Kidney tubule cell (primary cell): Measurements from ENCODE around the gene IRF5.
"Not testable (repeated sequence)": the region's sequence is repeated elsewhere in the genome, so short reads cannot be mapped to it uniquely, and the experiment has no call there.

ENCODE experiments used
- DNase-seq: peaks from one replicate; pipeline ENCODE4 v3.0.0-alpha.2; 2018; ENCODE audit warnings: low spot score

Gene IRF5

DNA sequence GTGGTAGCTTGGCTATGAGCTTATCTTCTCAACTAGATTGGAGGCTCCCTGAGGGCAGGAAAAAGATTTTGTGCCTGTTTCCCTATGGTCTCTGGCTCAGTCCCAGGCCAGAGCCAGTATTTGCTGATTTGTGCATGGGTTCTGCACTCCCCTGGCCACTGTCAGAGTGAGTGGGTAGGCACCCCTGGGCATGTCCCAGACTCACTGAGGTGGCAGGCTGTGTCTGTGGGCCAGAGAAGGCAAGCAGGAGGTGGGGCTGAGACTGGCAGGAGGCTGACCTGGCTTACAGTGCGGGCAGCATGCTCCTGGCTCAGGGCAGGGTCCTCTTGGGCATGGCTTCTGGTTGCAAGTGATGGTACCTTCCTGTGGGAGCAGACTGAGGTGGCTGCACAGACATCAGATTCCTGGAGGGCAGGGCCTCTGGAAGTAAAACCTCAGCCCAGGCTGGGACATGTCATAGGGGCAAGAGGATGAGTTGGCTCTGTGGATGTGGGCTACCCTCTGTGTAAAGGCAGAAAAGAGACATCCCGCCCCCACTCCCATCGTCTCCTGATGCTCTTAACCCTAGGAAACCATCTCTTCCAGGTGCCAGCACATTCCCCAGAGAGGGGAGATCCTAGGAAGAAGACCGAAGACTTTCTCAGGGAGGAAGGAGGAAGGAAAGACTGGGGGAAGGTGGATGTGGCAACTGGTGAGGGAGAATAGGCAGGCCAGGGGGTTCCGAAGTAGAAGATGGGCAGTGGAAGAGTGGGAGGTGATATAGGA is 31.5 kb upstream of the IRF5 start:
- DNase-seq: no peak

DNA sequence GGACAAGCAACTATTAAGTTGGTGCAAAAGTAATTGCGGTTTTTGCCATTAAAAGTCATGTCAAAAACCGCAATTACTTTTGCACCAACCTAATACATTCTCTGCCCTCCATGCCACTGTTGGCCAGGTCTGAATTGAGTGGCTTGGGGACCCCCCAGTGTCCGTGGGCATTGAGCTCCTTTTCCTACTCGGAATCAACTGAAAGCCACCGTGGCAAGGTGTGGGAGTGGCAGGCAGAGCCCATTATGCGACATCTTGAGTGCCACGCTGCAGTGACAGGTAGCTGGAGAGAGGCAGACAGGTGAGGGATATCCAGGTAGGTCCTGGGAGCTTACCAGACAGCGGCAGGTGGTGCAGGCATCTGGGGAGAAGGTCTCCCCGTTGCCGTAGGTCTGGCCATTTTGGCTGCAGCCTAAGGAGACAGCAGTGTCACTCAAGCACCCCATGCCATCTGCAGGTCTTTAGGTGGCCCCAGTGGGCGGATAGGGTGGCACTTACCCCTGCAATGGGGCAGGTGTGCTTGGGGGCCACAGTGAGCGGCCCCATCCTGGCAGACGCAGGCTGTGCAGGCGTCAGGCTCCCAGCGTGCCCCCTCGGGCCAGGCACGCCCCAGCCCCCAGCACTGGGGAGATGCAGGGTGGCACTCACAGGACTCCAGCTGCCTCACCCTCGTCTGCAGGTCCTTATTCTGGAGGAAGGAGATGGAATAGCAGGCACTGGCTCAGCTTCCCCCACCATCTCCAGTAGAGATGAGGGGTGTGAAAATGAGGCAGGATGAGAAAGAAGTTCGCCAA is 30.8 kb upstream of the IRF5 start:
- DNase-seq: no peak

DNA sequence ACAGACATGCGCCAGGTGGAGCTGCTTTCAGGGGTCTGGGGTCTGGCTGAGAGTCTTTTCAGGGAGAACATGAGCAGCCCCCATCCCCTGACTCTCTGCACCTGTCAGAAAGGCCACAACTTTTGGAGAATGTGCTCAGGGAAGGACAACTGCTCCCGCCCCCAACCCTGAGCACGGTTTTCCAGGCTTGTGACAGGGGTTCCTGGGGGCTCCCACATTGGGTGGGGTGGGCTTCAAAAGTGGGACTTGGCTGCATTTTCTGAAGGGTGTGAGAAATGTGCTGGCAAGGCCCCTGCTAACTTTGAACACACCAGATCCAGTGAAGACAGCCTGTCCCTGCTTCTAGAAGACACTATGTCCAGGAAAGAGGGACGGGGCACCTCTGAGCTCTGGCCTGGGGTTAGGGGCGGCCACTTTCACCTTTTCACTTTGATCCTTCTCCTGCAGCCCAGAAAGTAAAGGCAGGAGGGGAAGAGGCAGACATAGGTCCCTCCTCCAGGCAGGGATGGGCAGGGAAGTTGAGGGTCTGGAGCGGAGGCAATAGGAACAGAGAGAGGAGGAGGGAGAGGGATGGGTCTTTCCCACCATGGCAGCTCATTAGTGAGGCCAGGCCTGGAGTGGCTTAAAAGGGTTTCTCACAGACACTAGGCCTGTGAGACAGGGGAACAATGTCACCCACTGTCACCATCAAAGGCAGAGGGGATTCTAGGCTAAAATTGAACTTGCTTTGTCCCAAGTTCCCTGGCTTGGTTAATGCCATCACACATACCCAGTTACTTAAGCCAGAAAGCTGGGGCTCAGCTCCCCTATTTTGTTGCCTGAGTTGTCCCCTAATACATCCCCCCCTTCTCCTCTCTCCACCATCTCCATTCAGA is 28.7 kb upstream of the IRF5 start:
- no peak for DNase-seq

DNA sequence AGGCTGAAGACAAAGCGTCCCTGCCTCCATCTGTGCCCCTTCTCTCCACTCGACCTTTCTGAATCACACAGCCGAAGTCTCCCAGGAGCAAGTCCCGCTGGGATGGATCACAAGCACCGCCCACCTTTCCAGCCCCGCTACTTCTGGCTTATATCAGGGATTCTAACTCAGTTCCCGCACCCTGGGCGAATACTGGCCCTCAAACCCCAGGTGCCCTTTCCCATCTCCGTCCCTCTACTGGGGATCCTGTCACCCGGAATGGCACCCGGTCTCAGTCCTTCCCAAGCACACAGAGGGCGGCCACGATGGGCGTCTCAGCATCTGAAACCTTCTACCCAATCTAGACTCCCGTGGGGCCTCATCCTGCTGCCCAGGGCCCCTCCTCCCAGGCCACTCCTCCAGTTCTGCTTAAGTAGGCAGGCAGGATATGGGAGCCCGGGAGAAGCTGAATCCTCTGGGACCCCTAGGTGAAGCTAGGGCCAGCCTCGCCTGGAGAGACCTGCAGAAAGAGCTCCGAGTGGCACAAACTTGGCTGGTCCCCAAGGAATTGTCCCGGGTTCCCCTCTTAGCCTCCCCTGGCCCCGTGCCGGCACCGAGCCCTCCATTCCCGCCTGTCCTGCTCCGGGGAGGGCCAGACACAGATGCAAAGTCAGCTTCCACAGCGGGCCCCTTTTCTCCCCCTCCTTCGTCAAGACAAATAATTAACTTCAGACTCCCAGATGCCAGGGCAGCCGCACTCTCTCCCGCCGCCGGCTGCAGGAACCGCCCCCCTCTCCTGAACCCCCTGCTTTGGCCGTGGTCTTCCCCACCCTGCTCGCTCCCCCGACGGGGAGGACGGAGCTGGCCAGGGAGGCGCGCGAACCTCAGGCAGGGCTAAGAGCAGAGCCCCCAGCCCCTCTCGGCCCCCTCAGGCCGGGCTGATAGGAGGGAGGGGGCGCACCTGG is 27.8 kb upstream of the IRF5 start:
- DNase-seq: peak; percentile 87

DNA sequence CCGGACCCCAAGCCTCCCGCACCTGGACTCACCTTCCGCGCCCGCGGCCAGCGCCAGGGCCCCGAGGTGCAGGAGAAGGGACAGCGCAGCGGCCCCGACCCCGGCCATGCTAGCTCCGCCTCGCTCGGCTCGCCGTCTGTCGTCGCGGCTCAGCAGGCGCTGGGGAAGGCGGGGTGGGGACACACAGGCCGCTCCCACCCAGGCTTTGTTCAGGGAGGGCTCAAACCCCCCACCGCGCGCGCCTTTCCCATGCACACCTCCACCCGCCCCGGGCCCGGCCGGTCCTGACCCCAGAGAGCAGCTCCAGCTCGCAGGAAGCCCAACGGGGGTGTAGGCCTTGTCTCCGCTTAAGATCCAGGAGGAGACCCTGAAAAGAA is 27.2 kb upstream of the IRF5 start, which contains the start of gene KCP:
Gene KCP, minus strand, starts transcription at position 141 of the 377 bp plus-strand sequence. Its CDS starts 33 bp downstream, at position 108.
- DNase-seq: peak; percentile 48

DNA sequence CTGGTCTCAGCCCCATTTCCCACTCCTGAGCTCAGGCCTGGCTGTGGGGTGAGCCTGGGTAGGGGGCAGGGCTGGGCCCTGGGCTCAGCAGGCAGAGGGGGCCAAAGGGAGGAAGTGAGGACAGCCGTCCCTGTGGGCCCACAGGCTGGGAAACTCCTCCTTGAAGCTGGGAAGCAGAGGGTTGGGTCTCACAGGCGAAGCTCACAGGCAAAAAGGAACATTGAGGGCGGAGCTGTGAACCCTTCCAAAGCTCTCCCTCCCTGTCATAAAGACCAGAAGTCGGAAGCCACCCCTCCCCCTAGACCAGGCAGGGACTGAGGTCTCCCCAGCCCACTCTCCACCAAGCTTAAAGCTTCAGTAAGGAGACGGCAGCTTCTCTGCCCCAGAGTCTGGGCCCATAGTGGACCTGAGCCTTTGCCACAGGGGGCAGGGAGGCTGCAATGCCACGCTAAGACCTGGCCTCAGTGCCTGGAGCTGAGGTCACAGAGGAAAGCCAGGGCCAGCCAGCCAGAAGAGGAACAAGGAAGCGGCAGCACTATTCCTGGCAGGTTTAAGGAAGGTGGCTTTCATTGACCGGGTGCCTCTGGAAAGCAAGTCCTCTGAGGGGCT is 26.2 kb upstream of the IRF5 start:
- peak; percentile 83 for DNase-seq

DNA sequence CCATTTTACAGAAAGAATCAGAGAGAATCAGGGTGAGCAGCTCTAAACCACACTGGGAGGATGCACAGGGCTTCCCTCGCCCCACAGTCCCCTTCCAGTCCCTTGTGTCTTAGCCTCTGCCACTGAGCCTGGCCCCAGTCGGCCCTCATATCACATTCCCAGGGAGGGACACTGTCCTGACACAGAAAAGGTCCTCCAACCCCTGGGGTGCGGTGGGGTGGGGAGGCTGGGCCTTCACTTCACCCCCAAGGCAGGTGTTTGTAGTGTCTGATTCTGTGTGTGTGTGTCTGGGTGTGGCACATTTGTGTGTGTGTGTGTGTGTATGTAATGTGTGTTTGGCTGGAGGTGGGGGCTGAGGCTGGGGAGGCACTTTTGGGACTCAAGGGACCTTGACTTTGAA is 25.4 kb upstream of the IRF5 start:
- DNase-seq: no peak

DNA sequence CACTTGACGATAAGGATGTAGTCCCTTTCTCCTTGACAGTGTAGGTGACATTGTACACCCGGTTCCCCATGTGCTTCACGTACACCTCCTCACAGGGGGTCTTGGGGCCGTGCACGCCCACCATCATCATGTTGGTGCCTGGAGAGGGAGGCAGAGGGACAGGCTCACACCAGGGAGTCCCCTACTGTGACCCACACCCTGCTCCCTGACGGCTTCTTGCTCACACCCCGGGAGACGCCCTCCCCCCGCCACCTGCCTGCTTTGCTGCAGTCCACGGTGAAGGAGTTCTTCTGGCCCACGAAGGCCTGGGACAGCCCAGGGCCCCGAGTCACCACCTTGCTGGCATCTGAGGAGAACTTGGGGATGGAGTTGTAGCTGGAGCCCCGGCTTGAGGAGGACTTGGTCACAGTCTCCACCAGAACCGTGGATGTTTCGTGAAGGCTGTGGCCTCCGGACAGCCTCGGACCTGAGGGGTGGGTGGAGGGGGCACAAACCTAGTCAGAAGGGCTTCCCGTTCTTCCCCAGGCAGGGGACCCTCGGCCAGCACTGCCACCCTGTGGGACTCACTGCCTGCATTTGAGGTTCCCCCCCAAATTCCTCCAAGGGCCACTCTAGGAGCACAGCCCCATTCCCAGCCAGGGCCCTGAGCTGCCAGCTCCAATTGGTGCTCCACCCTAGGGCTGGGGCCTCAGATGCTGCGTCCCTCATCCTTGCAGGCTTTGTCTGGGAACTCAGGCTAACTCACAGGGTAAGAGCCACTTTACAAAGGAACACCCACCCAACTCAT is 24.8 kb upstream of the IRF5 start:
- DNase-seq: not testable (repeated sequence)

DNA sequence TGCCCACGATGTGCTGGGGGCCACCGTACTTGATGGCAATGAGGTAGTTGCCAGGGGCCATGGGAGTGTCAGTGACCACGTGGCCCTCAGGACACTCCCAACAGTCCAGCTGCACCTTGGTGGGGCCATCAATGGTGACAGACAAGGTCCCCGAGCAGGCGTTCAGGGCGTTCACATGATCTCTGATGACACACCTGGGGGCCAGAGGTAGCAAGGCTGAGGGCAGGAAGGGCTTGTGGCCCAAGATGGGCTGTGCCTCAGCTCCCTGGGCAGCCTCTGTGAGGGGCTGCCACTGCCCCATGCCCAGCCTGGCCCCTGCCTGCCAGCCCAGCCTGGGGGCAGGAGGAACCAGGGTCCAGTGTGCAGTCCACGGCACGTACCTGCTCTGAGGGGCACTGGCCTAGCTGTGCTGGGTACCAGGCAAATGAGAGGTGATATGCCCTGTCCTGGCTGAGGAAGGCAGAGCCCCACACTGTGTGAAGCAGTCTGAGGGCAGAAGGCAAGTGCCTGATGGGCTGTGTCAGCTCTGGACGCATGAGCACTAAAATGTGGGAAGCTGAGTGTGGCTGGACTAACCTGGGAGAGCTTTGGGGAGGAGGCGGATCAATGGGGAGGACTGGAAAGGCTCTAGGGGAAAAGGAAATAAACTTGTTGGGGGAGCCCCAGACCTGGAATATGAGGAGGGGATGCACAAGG is 23.7 kb upstream of the IRF5 start:
- DNase-seq: no peak

DNA sequence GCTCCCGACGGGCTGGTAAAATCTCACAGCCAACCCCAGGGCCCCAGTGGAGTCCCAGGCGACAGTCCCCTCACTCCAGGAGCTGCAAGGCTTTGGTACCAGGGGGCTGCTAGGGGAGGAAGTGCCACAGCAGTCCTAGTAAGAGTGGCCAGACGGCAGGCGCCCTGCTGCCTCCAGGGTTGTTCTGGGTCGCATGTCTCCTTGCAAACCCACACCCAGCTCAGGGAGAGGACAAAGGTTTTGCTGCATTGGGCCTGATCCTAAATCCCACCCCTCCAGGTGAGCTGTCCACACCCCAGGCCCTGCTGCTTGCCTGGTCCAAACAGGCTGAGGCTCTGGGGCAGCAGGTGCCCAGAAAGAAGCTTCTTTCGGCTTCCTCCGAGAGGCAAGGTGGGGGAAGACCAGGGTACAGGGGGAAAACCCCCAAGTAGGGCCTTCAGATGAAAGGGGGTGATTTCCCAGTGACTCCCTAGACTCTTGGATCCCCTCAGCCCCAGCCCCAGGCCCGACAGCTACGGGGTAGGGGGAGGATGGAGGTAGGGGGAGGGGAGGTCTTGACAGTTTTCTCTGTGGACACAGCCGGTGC is 23.1 kb upstream of the IRF5 start:
- DNase-seq: no peak

DNA sequence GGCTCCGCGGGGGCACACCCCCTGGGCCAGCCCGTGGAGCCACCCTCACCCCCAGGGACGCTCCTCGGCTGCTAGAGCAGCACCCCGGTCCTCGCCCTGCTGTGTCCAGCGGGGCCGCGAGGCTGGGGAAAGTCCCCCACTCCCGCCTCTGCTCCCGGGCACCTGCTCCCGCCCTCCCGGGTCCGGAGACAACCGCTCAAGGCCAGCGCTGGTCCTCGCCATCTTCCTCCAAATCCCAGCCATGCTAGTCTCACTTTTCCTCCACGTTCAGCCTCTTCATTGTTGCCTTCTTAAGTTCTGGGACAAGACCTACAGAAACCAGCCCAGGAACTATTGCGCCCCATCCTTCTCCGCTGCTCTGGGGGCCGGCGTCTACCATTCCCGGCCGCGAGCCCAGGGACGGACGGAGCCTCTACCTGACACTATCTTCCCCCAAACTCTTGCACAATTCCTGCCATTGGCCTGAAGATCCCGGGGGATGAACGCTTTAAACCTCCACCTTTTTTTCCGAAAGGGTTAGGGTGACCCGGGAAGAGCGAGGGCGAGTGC is 22.4 kb upstream of the IRF5 start:
- no peak for DNase-seq

DNA sequence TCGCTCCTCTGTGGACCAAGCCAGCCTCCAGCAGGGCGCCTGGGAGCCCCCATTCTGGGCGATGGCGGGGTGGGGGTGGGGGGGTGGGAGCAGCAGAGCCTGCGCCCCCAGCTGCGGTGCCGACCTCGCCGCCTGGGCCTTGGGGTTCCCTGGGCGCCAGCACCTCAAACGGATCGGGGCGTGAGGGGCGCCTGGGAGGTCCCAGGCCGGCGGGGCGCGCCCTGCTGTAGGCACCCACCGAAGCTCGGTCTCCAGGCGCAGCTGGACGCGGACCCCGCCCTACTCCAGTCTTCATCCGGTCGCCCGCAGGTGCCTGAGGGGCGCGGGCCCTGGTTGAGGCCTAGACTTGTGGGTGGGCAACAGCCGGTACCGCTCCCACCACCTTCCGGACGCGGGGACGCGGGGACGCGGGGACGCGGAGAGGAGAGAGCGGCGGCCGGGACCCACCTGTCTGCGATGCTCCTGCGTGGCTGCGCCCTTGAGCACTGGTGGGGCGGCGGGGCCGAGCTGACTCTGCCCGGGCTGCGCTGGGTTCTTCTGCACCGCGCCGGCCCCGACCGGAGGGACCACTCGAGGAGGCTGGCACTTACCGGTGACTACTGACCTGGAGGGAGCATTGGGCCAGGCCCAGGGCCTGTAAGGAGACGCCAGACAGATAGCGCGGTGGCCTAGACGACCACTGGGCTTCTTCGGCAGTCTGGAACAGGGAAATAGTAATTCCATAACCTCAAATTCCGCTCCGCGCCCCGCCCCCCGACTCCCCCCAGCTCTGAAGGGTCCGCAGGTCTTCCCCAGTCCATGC is 21.7 kb upstream of the IRF5 start:
- no peak for DNase-seq

DNA sequence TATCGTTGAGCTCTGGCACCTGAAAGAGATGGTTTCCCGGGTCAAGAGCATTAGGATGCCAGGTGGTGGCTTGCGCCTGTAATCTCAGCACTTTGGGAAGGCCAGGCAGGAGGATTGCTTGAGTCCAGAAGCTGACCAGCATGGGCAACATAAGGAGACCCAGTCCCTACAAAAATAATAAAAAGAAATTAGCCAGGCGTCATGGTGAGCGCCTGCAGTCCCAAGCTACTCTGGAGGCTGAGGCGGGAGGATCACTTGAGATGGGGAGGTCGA is 21.1 kb upstream of the IRF5 start:
- no peak for DNase-seq

DNA sequence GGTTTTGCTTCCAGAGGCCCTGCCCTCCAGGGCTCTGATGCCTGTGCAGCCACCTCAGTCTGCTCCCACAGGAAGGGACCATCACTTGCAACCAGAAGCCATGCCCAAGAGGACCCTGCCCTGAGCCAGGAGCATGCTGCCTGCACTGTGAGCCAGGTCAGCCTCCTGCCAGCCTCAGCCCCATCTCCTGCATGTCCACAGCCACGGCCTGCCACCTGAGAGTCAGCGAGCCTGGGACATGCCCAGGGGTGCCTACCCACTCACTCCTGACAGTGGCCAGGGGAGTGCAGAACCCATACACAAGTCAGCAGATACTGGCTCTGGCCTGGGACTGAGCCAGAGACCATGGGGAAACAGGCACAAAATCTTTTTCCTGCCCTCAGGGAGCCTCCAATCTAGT is 20.6 kb upstream of the IRF5 start:
- DNase-seq: no peak

DNA sequence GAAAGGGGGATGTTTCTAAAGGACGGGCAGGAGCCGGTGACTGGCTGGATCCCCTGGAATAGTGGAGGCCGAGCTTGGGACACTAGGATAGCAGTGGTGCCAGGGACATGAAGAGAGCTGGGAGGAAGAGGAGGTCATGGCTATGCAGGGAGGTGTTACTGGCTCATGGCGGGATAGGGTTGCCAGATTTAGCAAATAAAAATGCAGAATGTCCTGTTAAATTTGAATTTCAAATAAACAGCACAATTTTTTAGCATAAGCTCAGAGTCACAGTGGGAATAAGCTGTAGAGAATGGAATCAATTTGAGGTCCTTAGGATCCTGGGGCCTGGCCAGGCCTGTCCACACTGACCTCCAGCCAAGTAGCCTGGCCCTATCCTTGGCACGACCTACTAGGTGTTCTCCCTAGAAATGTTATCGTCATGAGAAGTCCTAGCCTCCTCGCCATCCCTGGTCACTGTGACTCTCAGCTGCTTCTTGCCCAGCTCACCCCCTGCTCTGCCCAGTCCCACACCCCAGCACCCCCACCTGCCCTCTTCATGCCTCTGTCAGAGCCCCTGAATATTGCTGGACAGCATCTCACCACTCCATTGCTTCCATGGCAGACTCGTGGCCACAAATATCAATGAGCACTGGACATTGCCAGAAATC is 19.6 kb upstream of the IRF5 start:
- no peak for DNase-seq

DNA sequence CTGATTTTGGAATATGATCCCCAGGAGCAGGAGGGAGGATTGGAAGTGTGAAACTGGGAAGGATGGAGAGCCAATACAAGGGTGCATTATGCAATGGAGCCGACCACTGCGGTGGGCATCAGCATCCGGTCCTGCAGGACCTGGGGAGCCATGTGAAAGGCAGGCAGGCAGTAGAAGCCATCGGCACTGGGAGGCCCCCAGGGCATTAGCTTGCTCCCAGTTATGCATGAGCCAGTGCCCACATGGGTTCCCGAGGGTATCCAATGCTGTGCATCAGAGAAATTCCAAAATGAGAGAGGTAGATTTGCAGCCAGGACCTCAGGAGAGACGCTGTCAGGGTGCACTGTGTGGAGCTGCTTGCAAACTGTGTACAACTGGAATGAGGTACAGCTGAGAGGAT is 18.5 kb upstream of the IRF5 start:
- no peak for DNase-seq

DNA sequence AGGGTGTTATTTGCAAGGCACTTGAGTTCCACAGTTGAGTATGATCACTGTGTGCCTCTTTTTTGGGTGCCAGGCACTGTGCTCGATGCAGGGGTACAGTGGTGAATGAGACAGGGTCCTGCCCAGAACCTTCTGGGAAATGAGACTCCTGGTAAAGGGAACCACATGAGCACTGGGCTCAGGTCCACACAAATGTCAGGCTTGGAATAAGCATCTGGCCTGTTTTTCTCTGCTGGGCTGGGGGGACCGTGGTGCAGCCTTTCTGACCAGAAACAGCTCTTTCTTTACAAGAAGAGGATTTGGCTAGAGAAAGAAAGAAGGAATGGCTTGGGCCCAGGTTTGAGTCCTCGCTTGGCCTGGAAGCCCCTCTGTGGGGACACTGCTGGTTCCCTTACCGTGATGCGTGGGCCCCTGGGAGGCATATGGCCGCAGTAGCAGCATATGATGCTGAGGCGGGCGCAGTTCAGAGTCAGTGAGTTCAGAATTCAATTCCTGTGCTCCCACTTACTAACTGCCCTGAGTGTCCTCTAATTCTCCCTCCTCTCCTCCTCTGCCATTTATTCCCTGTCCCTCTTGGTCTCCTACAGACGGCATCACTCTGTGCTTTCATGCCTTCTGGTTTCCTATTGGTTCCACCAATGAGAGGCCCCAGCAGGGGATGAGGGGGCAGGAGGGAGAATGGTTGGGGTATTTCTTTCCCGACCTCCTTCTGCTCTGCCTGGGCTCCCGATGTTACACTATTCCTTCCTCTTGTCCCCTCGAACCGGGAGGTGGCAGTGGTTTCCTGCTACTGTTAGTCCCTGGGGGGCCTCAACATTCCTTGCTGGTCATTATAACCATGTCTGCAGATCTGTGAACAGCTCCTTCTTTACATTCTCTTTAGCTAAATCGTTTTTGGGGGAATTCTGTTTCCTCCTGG is 17.6 kb upstream of the IRF5 start:
- peak; percentile 46 for DNase-seq
